Lung (tissue), 12 donors: ENCODE data around the gene RBFOX2. TPM values are rescaled to one million over a fixed set of nuclear protein-coding genes. Genes with fewer than 3 reads are reported as not detected.
"Not testable (repeated sequence)": the region's sequence is repeated elsewhere in the genome, so short reads cannot be mapped to it uniquely, and the experiment has no call there.

Experiments
- ATAC-seq: fragments of 200-7000 bp; cut with Tn5 transposase; one replicate; pipeline ENCODE4 v1.9.1; 2020; ENCODE audit warnings: moderate number of reproducible peaks; ENCODE audit not compliant: insufficient read depth, low FRiP score
- DNase-seq, 3 donors: peaks; one replicate each; pipeline ENCODE4 v3.0.0-alpha.2; 2013 to 2017
- H3K27ac ChIP-seq, 2 donors: one replicate each; pipeline ENCODE4 v1.5.1; 2013; ENCODE audit warnings: mild to moderate bottlenecking in 2 of 2, moderate library complexity in 2 of 2, control low read depth in 1 of 2, inconsistent platforms in 1 of 2, low read depth in 1 of 2, low read length in 1 of 2
- H3K27me3 ChIP-seq, 3 donors: one replicate each; pipeline ENCODE4 v1.5.1; 2013; ENCODE audit warnings: low read length in 2 of 3; ENCODE audit not compliant: control insufficient read depth in 3 of 3, insufficient read depth in 3 of 3
- H3K36me3 ChIP-seq, 4 donors: one replicate each; pipeline ENCODE4 v1.5.1; 2013; ENCODE audit warnings: low read length in 4 of 4, mild to moderate bottlenecking in 1 of 4, moderate library complexity in 1 of 4; ENCODE audit not compliant: control insufficient read depth in 4 of 4, insufficient read depth in 4 of 4
- H3K4me1 ChIP-seq, 5 donors: one replicate each; pipeline ENCODE4 v1.5.1; 2013; ENCODE audit warnings: low read length in 5 of 5, mild to moderate bottlenecking in 2 of 5, moderate library complexity in 1 of 5; ENCODE audit not compliant: control insufficient read depth in 5 of 5, insufficient read depth in 5 of 5
- H3K4me3 ChIP-seq: one replicate; pipeline ENCODE4 v1.5.1; 2013; ENCODE audit warnings: mild to moderate bottlenecking, control low read depth, moderate library complexity
- H3K9ac ChIP-seq, 2 donors: one replicate each; pipeline ENCODE4 v1.5.1; 2013; ENCODE audit warnings: low read length in 2 of 2, control low read depth in 1 of 2; ENCODE audit not compliant: insufficient read depth in 1 of 2
- H3K9me3 ChIP-seq, 4 donors: one replicate each; pipeline ENCODE4 v1.5.1; 2013; ENCODE audit warnings: low read length in 3 of 4, mild to moderate bottlenecking in 1 of 4, moderate library complexity in 1 of 4; ENCODE audit not compliant: control insufficient read depth in 4 of 4, insufficient read depth in 3 of 4
- CTCF ChIP-seq: IDR thresholded peaks from 2 replicates; pipeline ENCODE4 v1.5.1; 2012; ENCODE audit warnings: mild to moderate bottlenecking; ENCODE audit errors: control extremely low read depth, extremely low read depth
- WGBS, 2 donors: extraction: QIAGEN DNeasy Blood & Tissue Kit; methylation state at CpG; one replicate each; pipeline ENCODE4 v1.1.7; 2013; 5-methylcytosine and 5-hydroxymethylcytosine counted together
- polyA plus RNA-seq, 2 donors: library from polyadenylated mRNA; stranded (reverse); fragments of 200-250 nt; gene quantifications; one replicate each; pipeline ENCODE4 v1.2.1, GENCODE V29; 2013
- total RNA-seq, 2 donors: library from RNA; depleted of rRNA in 1 of 2; stranded (reverse); fragments of >200 nt in 1 of 2; gene quantifications; one replicate each; pipeline ENCODE4 v1.2.1, GENCODE V29; 2014 to 2021
- donor health status: control.
- donor health status: control.
- donor health status: Bipolar disorder and iron deficiency.
- donor health status: healthy.
- donor health status: DM: yes; HTN: yes; CAD: no.

RBFOX2 gene
- total and polyA plus RNA-seq, 4 donors, result 16.5 to 195 (median 43.3) TPM

DNA sequence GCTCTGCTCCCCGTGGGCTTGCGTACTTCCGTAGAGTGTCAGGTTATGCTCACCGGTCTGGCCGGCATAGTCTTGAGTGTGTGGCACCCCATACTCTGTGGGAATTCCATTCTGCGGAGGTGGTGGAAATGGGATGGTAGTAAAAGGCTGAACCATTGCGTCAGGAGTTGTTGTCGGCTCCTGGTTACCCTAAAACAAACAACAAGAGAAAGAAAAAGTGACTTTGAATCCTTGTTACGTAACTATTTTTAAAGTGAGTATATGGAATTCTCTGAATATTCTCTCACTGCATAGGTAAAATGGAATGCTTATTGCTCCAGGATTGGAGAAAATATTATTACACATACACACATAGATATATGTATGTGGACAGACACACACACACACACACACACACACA, 218.8 kb downstream of the RBFOX2 start:
- Histone ChIP-seq H3K27ac (no peak overlapping the region), H3K36me3 (peaks cover 2 to 25% (median 10%) of the 10 kb centered on the region in 4 donors), H3K9ac (no peak overlapping the region), H3K4me3 (no peak overlapping the region), H3K27me3 (no peaks in the 10 kb centered on the region), H3K4me1 (peaks cover 0 to 10% (median 0%) of the 10 kb centered on the region in 5 donors), H3K9me3 (no peaks in the 10 kb centered on the region)
- DNase-seq (no peak), ATAC-seq (no peak)
- 92 to 94% methylated on average over 9 of the region's 9 CpGs for WGBS, 2 donors
- no peak for TF ChIP-seq CTCF

DNA sequence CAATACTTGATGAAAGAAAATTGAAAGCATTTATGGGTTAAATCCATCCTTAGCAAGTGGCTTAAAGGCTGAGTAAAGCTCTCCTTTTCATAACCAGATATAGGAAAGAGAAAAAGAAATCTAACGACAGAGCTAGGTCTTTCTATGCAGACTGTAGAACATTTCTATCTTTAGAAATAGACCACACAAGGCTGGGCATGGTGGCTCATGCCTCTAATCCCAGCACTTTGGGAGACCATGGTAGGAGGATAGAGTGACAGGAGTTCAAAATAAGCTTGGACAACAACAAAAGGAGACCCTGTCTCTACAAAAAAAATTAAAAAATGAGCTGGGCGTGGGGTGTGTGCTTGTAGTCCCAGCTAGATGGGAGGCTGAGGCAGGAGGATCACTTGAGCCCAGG, 220.2 kb downstream of the RBFOX2 start:
- H3K9ac ChIP-seq, result no peak overlapping the region
- H3K4me3 ChIP-seq, result no peak overlapping the region
- H3K27ac ChIP-seq, result no peak overlapping the region
- DNase-seq (no peak), ATAC-seq (no peak)
- peaks cover 2 to 34% (median 12%) of the 10 kb centered on the region in 4 donors for H3K36me3 ChIP-seq
- no peak for TF ChIP-seq CTCF
- H3K27me3 ChIP-seq, result no peaks in the 10 kb centered on the region
- 85 to 92% methylated on average over 2 of the region's 2 CpGs for WGBS, 2 donors
- H3K9me3 ChIP-seq, result peaks cover 0 to 2% (median under 1%) of the 10 kb centered on the region in 4 donors
- H3K4me1 ChIP-seq, result peaks cover 0 to 7% (median 0%) of the 10 kb centered on the region in 5 donors

DNA sequence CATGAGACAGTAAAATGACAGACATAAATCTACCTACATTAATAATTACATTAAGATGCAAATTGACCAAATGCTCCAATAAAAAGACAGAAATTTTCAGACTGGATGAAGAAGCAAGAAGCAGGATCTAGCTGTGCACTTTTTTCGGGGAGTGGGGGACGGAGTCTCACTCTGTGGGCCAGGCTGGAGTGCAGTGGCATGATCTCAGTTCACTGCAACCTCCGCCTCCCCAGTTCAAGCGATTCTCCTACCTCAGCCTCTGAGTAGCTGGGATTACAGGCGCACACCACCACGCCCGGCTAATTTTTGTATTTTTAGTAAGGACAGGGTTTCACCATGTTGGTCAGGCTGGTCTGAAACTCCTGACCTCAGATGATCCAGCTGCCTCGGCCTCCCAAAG, 222.0 kb downstream of the RBFOX2 start:
- H3K4me1 ChIP-seq, H3K27ac ChIP-seq, DNase-seq, H3K9me3 ChIP-seq, H3K4me3 ChIP-seq, H3K27me3 ChIP-seq, H3K9ac ChIP-seq, ATAC-seq: not testable (repeated sequence)
- peaks cover 4 to 42% (median 12%) of the 10 kb centered on the region in 4 donors for H3K36me3 ChIP-seq
- WGBS, 2 donors, result 97 to 98% methylated on average over 8 of the region's 8 CpGs

DNA sequence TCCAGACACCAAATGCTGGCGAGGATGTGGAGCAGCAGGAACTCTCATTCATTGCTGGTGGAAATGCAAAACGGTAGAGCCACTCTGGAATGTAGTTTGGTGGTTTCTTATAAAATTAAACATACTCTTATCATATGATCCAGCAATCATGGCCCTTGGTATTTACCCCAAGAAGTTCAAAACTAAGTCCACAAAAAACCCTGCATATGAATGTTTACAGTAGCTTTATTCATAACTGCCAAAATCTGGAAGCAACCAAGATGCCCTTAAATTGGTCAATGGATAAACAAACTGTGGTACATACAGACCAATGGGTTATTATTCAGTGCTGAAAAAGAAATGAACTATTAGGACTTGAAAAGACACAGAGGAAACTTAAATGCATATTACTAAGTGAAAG, 223.2 kb downstream of the RBFOX2 start:
- Histone ChIP-seq H3K9ac (no peak overlapping the region), H3K36me3 (peaks cover 4 to 42% (median 12%) of the 10 kb centered on the region in 4 donors), H3K9me3 (peaks cover 0 to 2% (median under 1%) of the 10 kb centered on the region in 4 donors), H3K27me3 (no peaks in the 10 kb centered on the region), H3K4me1 (peaks cover 0 to 10% (median 0%) of the 10 kb centered on the region in 5 donors), H3K27ac (no peak overlapping the region), H3K4me3 (no peak overlapping the region)
- DNase-seq, result no peak
- no peak for TF ChIP-seq CTCF
- WGBS, 2 donors, result 80 to 91% methylated on average over 2 of the region's 2 CpGs
- ATAC-seq, result no peak
